IPS DF 6.9 (cell line): ENCODE results near the gene IPO4.

Experiments used
- DNase-seq: peaks from one replicate; pipeline ENCODE4 v3.0.0-alpha.2; 2013; ENCODE audit warnings: low read depth, low spot score
- H3K27ac ChIP-seq: one replicate; pipeline ENCODE4 v1.5.1; 2013; ENCODE audit warnings: low read length, control low read depth
- H3K27me3 ChIP-seq: 2 replicates; pipeline ENCODE4 v1.6.1; 2013; ENCODE audit warnings: mild to moderate bottlenecking, low read length; ENCODE audit not compliant: control insufficient read depth, insufficient read depth
- H3K36me3 ChIP-seq: 2 replicates; pipeline ENCODE4 v1.6.1; 2013; ENCODE audit warnings: low read length; ENCODE audit not compliant: control insufficient read depth, insufficient read depth
- H3K4me1 ChIP-seq: 2 replicates; pipeline ENCODE4 v1.6.1; 2013; ENCODE audit warnings: low read length; ENCODE audit not compliant: control insufficient read depth, insufficient read depth
- H3K4me3 ChIP-seq: 2 replicates; pipeline ENCODE4 v1.5.1; 2013; ENCODE audit warnings: mild to moderate bottlenecking, low read length
- H3K9me3 ChIP-seq: 2 replicates; pipeline ENCODE4 v1.6.1; 2013; ENCODE audit warnings: low read length, inconsistent platforms; ENCODE audit not compliant: control insufficient read depth, insufficient read depth
- WGBS: extraction: QIAGEN DNeasy Blood & Tissue Kit; methylation state at CpG from one replicate; pipeline ENCODE4 v1.1.7; 2013; ENCODE audit warnings: mixed read lengths, missing lambda C conversion rate; ENCODE audit not compliant: insufficient read length, insufficient coverage; 5-methylcytosine and 5-hydroxymethylcytosine counted together

Gene IPO4

DNA sequence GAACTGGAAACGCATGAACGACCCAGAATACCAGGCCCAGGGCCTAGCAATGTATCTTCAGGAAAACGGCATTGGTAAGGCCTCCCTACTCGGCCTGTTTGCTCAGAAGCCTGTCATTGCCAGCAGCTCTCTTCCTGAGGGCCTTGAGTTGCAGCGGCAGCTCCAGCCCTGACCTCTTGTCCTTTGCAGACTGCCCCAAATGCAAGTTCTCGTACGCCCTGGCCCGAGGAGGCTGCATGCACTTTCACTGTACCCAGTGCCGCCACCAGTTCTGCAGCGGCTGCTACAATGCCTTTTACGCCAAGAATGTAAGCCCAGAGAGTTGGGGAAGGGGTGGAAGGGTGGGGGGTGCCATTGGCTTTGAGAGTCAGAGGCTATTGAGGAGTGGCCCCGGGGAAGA lies 31.3 kb downstream of the IPO4 start:
- no peaks in the 10 kb centered on the region for H3K4me1 ChIP-seq
- DNase-seq, result no peak
- H3K27me3 ChIP-seq, result no peaks in the 10 kb centered on the region
- H3K9me3 ChIP-seq, result no peaks in the 10 kb centered on the region
- H3K36me3 ChIP-seq, result peaks cover 29% of the 10 kb centered on the region
- H3K4me3 ChIP-seq, result no peak overlapping the region
- no peak overlapping the region for H3K27ac ChIP-seq
- WGBS, result no CpG with 5 or more reads among the region's 12 CpGs

DNA sequence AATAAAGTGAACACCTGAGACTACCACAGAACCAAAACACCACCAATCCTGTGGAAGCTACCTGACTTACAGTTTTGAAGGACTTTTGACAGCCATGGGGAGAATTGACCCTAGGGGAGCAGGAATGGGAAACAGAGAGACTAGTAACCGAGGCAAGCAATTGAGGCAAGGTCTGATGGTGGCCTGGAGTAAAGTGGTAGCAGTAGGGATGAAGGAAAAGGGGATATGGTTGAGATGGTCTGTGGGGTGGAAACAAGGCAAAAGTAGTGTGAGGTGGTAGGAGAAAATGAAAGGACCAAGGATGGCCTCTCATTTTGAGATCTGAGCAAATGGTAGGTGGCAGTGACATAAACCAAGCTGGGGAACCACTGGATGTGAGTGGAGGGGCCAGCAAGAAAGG lies 31.8 kb downstream of the IPO4 start:
- no peak for DNase-seq
- no CpG with 5 or more reads among the region's 1 CpG for WGBS
- H3K27me3 ChIP-seq, result no peaks in the 10 kb centered on the region
- H3K27ac ChIP-seq, result no peak overlapping the region
- peaks cover 29% of the 10 kb centered on the region for H3K36me3 ChIP-seq
- no peaks in the 10 kb centered on the region for H3K4me1 ChIP-seq
- H3K4me3 ChIP-seq, result no peak overlapping the region
- no peaks in the 10 kb centered on the region for H3K9me3 ChIP-seq

DNA sequence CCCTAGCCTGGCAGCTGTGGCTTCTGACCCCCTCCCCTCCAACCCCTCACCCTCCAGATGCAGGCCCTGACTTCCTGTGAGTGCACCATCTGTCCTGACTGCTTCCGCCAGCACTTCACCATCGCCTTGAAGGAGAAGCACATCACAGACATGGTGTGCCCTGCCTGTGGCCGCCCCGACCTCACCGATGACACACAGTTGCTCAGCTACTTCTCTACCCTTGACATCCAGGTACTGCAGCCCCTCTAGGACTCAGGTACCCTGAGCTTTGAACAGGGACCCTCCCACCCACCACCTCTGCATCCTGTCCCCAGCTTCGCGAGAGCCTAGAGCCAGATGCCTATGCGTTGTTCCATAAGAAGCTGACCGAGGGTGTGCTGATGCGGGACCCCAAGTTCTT lies 33.5 kb downstream of the IPO4 start:
- no CpG with 5 or more reads among the region's 10 CpGs for WGBS
- Histone ChIP-seq H3K36me3 (peaks cover 44% of the 10 kb centered on the region), H3K9me3 (no peaks in the 10 kb centered on the region), H3K4me1 (no peaks in the 10 kb centered on the region), H3K27ac (no peak overlapping the region), H3K4me3 (no peak overlapping the region), H3K27me3 (no peaks in the 10 kb centered on the region)
- no peak for DNase-seq

DNA sequence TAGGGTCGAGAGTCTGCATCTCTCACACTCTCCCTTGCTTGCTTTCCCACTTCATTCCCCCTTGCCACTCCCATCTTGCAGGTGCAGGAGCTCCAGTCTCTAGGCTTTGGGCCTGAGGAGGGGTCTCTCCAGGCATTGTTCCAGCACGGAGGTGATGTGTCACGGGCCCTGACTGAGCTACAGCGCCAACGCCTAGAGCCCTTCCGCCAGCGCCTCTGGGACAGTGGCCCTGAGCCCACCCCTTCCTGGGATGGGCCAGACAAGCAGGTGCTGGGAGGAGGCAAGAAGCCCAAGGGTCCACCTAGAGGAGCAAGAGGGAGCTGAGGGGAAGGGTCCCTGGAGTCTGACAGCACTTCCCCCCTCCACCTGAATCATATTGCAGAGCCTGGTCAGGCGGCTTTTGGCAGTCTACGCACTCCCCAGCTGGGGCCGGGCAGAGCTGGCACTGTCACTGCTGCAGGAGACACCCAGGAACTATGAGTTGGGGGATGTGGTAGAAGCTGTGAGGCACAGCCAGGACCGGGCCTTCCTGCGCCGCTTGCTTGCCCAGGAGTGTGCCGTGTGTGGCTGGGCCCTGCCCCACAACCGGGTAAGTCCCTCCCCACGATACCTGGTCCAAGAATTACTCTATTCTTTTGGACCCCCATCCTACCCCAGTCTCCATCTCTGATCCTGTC lies 37.1 kb downstream of the IPO4 start:
- DNase-seq, result no peak
- Histone ChIP-seq H3K36me3 (peaks cover 36% of the 10 kb centered on the region), H3K4me1 (peaks cover 1% of the 10 kb centered on the region; the same call in 1 of the 2 replicates), H3K4me3 (no peak overlapping the region), H3K27ac (no peak overlapping the region), H3K27me3 (no peaks in the 10 kb centered on the region), H3K9me3 (no peaks in the 10 kb centered on the region)
- no CpG with 5 or more reads among the region's 16 CpGs for WGBS

DNA sequence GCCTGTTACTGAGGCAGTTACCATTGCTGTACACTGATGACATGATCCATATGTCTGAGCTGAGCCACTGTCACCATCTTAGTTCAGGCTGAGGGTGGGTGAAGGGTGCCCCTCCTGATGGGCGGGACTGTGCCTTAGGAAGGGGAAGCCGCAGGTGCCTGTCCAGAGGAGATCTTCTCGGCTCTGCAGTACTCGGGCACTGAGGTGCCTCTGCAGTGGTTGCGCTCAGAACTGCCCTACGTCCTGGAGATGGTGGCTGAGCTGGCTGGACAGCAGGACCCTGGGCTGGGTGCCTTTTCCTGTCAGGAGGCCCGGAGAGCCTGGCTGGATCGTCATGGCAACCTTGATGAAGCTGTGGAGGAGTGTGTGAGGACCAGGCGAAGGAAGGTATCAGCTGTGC lies 37.6 kb downstream of the IPO4 start:
- Histone ChIP-seq H3K27ac (no peak overlapping the region), H3K36me3 (peaks cover 36% of the 10 kb centered on the region), H3K9me3 (no peaks in the 10 kb centered on the region), H3K4me1 (peaks cover 1% of the 10 kb centered on the region; the same call in 1 of the 2 replicates), H3K4me3 (no peak overlapping the region), H3K27me3 (no peaks in the 10 kb centered on the region)
- WGBS, result no CpG with 5 or more reads among the region's 9 CpGs
- no peak for DNase-seq

DNA sequence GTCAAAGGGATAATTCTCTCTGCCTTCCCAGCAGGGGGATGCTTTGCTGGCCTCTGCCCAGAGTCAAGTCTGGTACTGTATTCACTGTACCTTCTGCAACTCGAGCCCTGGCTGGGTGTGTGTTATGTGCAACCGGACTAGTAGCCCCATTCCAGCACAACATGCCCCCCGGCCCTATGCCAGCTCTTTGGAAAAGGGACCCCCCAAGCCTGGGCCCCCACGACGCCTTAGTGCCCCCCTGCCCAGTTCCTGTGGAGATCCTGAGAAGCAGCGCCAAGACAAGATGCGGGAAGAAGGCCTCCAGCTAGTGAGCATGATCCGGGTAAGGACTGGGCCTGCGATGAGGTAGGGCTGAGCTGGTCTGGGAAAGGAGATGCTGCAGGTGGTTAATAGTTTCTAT lies 38.0 kb downstream of the IPO4 start:
- no peak for DNase-seq
- WGBS, result no CpG with 5 or more reads among the region's 9 CpGs
- peaks cover 35% of the 10 kb centered on the region for H3K36me3 ChIP-seq
- no peak overlapping the region for H3K4me3 ChIP-seq
- no peaks in the 10 kb centered on the region for H3K9me3 ChIP-seq
- peaks cover 1% of the 10 kb centered on the region; the same call in 1 of the 2 replicates for H3K4me1 ChIP-seq
- no peak overlapping the region for H3K27ac ChIP-seq
- no peaks in the 10 kb centered on the region for H3K27me3 ChIP-seq

DNA sequence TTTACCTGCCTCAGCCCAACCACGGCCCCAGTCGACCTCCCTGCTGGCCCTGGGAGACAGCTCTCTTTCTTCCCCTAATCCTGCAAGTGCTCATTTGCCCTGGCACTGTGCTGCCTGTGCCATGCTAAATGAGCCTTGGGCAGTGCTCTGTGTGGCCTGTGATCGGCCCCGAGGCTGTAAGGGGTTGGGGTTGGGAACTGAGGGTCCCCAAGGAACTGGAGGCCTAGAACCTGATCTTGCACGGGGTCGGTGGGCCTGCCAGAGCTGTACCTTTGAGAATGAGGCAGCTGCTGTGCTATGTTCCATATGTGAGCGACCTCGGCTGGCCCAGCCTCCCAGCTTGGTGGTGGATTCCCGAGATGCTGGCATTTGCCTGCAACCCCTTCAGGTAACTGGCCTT lies 38.6 kb downstream of the IPO4 start:
- Histone ChIP-seq H3K9me3 (no peaks in the 10 kb centered on the region), H3K4me1 (peaks cover 1% of the 10 kb centered on the region; the same call in 1 of the 2 replicates), H3K27me3 (no peaks in the 10 kb centered on the region), H3K4me3 (no peak overlapping the region), H3K27ac (no peak overlapping the region), H3K36me3 (peaks cover 30% of the 10 kb centered on the region)
- no peak for DNase-seq
- WGBS, result no CpG with 5 or more reads among the region's 9 CpGs

DNA sequence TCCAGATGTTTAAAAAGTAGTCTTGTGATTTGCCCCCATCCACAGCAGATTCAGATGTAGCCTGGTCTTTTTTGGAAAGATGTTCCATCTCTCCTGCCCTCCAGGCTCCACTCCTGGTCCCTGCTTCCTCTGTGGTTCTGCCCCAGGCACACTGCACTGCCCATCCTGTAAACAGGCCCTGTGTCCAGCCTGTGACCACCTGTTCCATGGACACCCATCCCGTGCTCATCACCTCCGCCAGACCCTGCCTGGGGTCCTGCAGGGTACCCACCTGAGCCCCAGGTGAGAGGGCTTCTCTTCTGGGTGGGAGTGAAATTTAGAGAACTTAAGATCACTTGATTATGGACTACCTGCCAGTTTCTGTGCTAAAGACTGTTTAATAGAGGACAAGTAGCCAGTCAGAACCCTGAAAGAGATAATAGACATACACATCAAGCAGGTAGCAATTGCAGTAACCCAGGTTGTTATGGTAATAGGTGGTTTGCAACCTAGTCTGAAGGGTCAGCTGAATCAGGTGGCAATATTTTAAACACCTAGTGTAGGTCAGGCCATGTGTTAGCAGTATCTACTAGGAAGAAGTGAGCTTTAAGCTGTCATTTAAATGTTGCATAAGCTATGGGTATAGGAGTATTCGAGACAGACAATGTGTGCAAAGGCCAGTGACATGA lies 39.2 kb downstream of the IPO4 start:
- no peak for DNase-seq
- H3K27me3 ChIP-seq, result no peaks in the 10 kb centered on the region
- no peaks in the 10 kb centered on the region for H3K9me3 ChIP-seq
- peaks cover 1% of the 10 kb centered on the region; the same call in 1 of the 2 replicates for H3K4me1 ChIP-seq
- WGBS, result no CpG with 5 or more reads among the region's 3 CpGs
- H3K27ac ChIP-seq, result no peak overlapping the region
- peaks cover 26% of the 10 kb centered on the region for H3K36me3 ChIP-seq
- H3K4me3 ChIP-seq, result no peak overlapping the region

DNA sequence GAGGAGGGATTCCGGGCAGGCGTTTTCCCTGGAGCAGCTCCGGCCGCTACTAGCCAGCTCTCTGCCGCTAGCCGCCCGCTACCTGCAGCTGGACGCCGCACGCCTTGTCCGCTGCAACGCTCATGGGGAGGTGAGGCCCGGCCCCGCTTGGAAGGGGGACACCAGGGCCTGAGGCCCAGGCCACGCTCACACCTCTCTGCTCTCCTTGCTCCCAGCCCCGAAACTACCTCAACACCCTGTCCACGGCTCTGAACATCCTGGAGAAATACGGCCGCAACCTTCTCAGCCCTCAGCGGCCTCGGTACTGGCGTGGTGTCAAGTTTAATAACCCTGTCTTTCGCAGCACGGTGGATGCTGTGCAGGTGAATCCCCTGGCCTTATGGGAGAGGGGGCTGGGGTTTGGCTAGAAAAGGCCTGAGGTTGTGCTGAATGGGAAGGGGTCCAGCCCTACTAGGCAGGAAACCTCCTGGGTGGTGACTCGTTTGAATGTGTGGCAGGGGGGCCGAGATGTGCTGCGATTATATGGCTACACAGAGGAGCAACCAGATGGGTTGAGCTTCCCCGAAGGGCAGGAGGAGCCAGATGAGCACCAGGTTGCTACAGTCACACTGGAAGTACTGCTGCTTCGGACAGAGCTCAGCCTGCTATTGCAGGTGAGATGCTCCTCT lies 40.7 kb downstream of the IPO4 start:
- peak overlapping the region; percentile 90 for H3K4me3 ChIP-seq
- WGBS, result no CpG with 5 or more reads among the region's 29 CpGs
- no peaks in the 10 kb centered on the region for H3K9me3 ChIP-seq
- H3K36me3 ChIP-seq, result peaks cover 26% of the 10 kb centered on the region
- no peak overlapping the region for H3K27ac ChIP-seq
- no peaks in the 10 kb centered on the region for H3K27me3 ChIP-seq
- peaks cover 1% of the 10 kb centered on the region; the same call in 1 of the 2 replicates for H3K4me1 ChIP-seq
- no peak for DNase-seq

DNA sequence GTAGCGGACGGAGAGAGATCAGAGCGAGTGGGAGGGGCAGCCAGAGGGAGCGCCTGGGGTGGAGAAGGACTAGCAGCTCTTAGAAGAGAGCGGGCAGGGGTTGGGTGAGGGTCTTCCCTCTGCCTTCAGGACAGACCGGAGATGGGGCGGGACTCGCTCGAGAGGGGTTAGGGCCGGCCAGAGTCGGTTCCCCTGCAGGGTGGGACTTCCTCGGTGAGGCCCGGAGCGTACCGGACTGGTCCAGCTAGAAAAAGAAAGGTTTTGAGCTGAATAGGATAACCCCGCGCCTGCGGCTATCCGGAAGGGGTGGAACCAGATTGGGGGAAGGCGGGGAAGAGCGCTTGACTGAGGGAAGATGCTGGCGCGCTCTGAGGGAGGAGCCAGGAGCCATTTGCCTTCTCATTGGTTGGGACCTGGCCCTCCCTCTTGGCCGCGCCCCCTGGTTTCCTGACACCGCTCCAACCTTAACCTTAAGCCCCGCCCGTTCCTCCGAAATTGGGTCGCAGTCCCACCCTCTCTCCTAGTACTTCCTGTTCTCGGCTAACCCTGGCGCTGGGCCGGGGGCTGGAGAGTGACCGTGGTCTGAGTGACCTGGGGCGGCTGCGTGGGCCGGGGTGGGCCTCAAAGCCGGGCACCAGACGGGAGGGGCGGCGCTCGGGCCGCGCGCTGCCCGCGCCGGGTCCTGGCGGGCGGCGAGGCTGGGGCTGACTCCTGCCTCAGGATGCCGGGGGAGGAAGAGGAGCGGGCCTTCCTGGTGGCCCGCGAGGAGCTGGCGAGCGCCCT lies 41.4 kb downstream of the IPO4 start, which contains the start of gene RNF31:
Gene RNF31 (plus strand): TSS at position 521 of the 783 bp plus-strand sequence. CDS start 201 bp downstream, at position 722.
- no CpG with 5 or more reads among the region's 57 CpGs for WGBS
- Histone ChIP-seq H3K9me3 (no peaks in the 10 kb centered on the region), H3K4me1 (peaks cover 1% of the 10 kb centered on the region; the same call in 1 of the 2 replicates), H3K4me3 (peak within 1 kb of the TSS; percentile 90), H3K27ac (no peak within 1 kb of the TSS), H3K27me3 (no peaks in the 10 kb centered on the region), H3K36me3 (peaks cover 26% of the 10 kb centered on the region)
- peak; percentile 92 for DNase-seq
